SJSA1 (cell line): ENCODE results near the gene NR1I2. TPM values are rescaled to one million over a fixed set of nuclear protein-coding genes. Genes with fewer than 3 reads are reported as not detected.

Experiments used
- DNase-seq, 2 experiments: peaks; one replicate each; pipeline ENCODE4 v3.0.0-alpha.2; 2015 to 2020; ENCODE audit warnings: low spot score in 2 of 2, low read depth in 1 of 2
- H3K27ac ChIP-seq: fragments of 250-450 bp; sonication (Bioruptor Pico); 2 replicates; pipeline ENCODE4 v1.5.1; 2020; ENCODE audit warnings: mild to moderate bottlenecking, moderate library complexity
- H3K27me3 ChIP-seq: fragments of 250-450 bp; sonication (Bioruptor Pico); replicated peaks from 2 replicates; pipeline ENCODE4 v1.5.1; 2020; ENCODE audit warnings: mild to moderate bottlenecking, moderate library complexity
- H3K36me3 ChIP-seq: fragments of 250-450 bp; sonication (Bioruptor Pico); 2 replicates; pipeline ENCODE4 v1.5.1; 2020; ENCODE audit warnings: mild to moderate bottlenecking
- H3K4me1 ChIP-seq: fragments of 250-450 bp; sonication (Bioruptor Pico); replicated peaks from 2 replicates; pipeline ENCODE4 v1.6.1; 2021; ENCODE audit warnings: mild to moderate bottlenecking
- H3K4me3 ChIP-seq: fragments of 250-450 bp; sonication (Bioruptor Pico); 2 replicates; pipeline ENCODE4 v1.5.1; 2020; ENCODE audit warnings: mild to moderate bottlenecking
- H3K9me3 ChIP-seq: fragments of 250-450 bp; sonication (Bioruptor Pico); replicated peaks from 2 replicates; pipeline ENCODE4 v1.5.1; 2020; ENCODE audit warnings: mild to moderate bottlenecking
- total RNA-seq: library from RNA; depleted of rRNA; stranded (reverse); fragments of >200 nt; shearing (Covaris generic); gene quantifications from 2 replicates; pipeline ENCODE4 v1.2.3, GENCODE V29; 2014

The NR1I2 gene
- total RNA-seq, 1 experiment from 2014 or later = 0.08 TPM

DNA sequence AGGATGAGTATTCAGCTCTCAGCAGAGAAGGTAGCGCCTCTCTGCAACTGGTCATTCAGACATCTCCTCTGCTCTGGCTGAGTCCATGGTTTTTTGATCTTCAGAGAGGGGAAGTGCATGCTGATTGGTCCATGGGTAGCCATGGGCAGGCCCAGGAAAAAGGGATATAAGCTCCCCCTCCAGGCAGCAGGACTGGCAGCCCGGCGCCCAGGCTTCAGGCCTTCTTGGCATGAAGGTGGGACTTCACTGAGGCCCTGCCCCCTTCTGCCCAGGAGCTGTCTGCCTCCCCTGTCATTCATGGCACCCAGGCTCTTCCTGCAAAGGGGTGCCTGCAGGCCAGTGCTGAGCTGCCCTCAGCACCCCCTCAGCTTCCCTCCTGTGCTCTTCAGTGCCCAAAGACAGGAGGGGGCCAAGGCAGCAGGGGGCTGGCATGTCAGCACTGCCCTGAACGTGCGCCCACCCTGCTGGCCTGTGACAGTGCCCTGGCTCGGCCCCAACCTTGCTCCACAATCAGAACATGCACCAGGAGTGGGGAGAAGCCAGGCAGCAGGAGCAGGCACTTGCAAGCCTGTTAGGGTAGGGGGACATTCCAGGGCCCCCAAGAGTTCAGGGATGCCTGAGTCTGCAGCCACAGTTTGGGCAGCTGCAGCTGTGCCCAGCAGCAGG, 13.8 kb upstream of the NR1I2 start:
- DNase-seq = no peak
- H3K4me1 ChIP-seq = peaks cover 11% of the 10 kb centered on the region
- no peaks in the 10 kb centered on the region; the same call in 1 of the 2 replicates for H3K9me3 ChIP-seq
- no peak overlapping the region for H3K27ac ChIP-seq
- H3K27me3 ChIP-seq = no peaks in the 10 kb centered on the region
- H3K4me3 ChIP-seq = no peak overlapping the region
- no peaks in the 10 kb centered on the region for H3K36me3 ChIP-seq

- peaks cover 5% of the 10 kb centered on the region; the same call in 1 of the 2 replicates for H3K4me1 ChIP-seq
- DNase-seq = no peak
- H3K4me3 ChIP-seq = no peak overlapping the region
- H3K27ac ChIP-seq = no peak overlapping the region
- H3K9me3 ChIP-seq = no peaks in the 10 kb centered on the region; the same call in 1 of the 2 replicates
- H3K27me3 ChIP-seq = no peaks in the 10 kb centered on the region
- no peaks in the 10 kb centered on the region for H3K36me3 ChIP-seq
Measured at GRCh38 chr3:119768668-119769393, 13.1 kb upstream of the NR1I2 start.

GRCh38 chr3:119769394-119770149, 12.3 kb upstream of the NR1I2 start:
- Histone ChIP-seq H3K27ac (no peak overlapping the region), H3K9me3 (no peaks in the 10 kb centered on the region; the same call in 1 of the 2 replicates), H3K36me3 (no peaks in the 10 kb centered on the region), H3K4me1 (peaks cover 5% of the 10 kb centered on the region; the same call in 1 of the 2 replicates), H3K4me3 (no peak overlapping the region), H3K27me3 (no peaks in the 10 kb centered on the region)
- DNase-seq = no peak

DNA sequence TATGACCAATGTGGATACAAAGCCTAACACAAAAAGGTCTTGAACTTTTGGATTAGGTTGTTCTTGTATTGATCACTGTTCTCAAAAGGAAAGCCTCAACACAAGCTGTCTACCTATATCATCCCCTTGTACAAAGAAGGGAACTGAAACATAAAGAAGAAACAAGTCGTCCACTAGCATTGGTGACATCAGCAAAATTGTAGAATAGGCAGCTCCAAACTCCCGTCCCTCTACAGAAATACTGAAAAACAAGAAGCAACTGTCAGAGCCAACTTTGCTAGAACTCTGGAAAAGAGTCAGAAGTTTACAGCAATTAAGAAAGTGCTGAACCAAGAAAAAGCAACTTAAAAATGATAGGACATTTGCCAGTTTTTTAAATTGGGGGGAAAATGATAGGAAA, 7.5 kb upstream of the NR1I2 start:
- Histone ChIP-seq H3K9me3 (peaks cover 3% of the 10 kb centered on the region; the same call in 1 of the 2 replicates), H3K27me3 (no peaks in the 10 kb centered on the region), H3K4me1 (no peaks in the 10 kb centered on the region; the same call in 1 of the 2 replicates), H3K27ac (no peak overlapping the region), H3K36me3 (no peaks in the 10 kb centered on the region), H3K4me3 (no peak overlapping the region)
- no peak for DNase-seq

GRCh38 chr3:119776304-119776703, 5.6 kb upstream of the NR1I2 start:
- Histone ChIP-seq H3K27me3 (no peaks in the 10 kb centered on the region), H3K9me3 (peaks cover 3% of the 10 kb centered on the region; the same call in 1 of the 2 replicates), H3K36me3 (no peaks in the 10 kb centered on the region), H3K4me1 (no peaks in the 10 kb centered on the region), H3K4me3 (no peak overlapping the region), H3K27ac (no peak overlapping the region)
- DNase-seq = no peak

- peaks cover 3% of the 10 kb centered on the region; the same call in 1 of the 2 replicates for H3K9me3 ChIP-seq
- no peaks in the 10 kb centered on the region for H3K27me3 ChIP-seq
- no peak overlapping the region for H3K27ac ChIP-seq
- no peaks in the 10 kb centered on the region for H3K36me3 ChIP-seq
- no peaks in the 10 kb centered on the region for H3K4me1 ChIP-seq
- no peak overlapping the region for H3K4me3 ChIP-seq
- DNase-seq = no peak
Measured at GRCh38 chr3:119778176-119778575, 3.7 kb upstream of the NR1I2 start.

DNA sequence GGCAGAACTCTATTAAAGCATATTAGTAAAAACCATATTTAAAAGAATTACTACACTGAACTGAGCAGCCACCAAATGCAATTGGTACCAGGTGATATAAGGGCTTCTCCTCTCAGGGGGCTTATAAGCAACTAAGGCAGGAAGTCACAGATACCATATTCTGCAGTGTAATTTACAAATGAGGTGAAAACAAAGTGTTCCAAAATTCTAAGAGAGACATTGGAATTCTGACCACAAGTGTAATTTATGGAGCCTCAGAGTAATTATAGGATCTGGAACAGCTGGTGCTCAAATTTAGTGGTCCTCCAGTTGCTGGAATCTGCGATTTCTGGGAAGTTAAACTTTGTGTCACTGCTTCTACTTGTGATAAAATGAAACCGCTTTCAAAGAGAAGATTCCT, 3.1 kb upstream of the NR1I2 start:
- H3K27ac ChIP-seq = no peak overlapping the region
- no peaks in the 10 kb centered on the region for H3K36me3 ChIP-seq
- DNase-seq = no peak
- H3K27me3 ChIP-seq = no peaks in the 10 kb centered on the region
- H3K9me3 ChIP-seq = peaks cover 3% of the 10 kb centered on the region; the same call in 1 of the 2 replicates
- no peak overlapping the region for H3K4me3 ChIP-seq
- H3K4me1 ChIP-seq = no peaks in the 10 kb centered on the region

DNA sequence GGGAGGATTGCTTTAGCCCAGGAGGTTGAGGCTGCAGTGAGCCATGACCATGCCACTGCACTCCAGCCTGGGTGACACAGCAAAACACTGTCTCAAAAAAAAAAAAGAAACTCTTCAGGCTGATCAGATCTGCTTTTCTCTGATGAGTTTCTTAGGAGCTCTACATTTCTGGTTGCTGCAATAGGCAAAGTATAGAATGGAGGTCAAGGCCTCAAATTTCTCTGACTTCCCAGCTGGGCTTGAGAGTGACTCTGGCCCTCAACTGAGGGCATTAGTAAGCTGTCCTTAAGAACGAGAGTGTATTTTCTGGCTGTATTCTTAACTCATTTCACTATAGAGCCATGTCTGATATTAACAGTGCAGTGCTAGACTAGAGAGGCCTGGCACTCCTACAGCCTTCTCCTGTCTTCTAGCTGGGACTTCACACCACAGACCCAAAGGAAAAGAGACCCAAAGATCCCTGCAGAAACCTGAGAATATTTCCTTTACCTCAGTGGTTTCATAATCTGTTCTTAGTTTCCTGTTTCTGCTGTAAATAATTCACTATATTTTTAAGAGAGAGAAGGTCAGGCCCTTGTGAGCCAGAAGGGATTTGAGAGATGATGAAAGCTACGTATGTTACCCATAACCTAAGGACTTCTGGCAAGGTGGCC, 2.0 kb upstream of the NR1I2 start:
- Histone ChIP-seq H3K4me3 (no peak overlapping the region), H3K27ac (no peak overlapping the region), H3K27me3 (no peaks in the 10 kb centered on the region), H3K4me1 (no peaks in the 10 kb centered on the region), H3K9me3 (peaks cover 3% of the 10 kb centered on the region; the same call in 1 of the 2 replicates), H3K36me3 (no peaks in the 10 kb centered on the region)
- DNase-seq = no peak

- H3K27ac ChIP-seq = no peak overlapping the region
- H3K4me3 ChIP-seq = no peak overlapping the region
- H3K36me3 ChIP-seq = no peaks in the 10 kb centered on the region
- no peaks in the 10 kb centered on the region for H3K4me1 ChIP-seq
- no peaks in the 10 kb centered on the region for H3K9me3 ChIP-seq
- no peaks in the 10 kb centered on the region for H3K27me3 ChIP-seq
- no peak for DNase-seq
Measured at GRCh38 chr3:119782460-119782859, 559 bp downstream of the NR1I2 start.

DNA sequence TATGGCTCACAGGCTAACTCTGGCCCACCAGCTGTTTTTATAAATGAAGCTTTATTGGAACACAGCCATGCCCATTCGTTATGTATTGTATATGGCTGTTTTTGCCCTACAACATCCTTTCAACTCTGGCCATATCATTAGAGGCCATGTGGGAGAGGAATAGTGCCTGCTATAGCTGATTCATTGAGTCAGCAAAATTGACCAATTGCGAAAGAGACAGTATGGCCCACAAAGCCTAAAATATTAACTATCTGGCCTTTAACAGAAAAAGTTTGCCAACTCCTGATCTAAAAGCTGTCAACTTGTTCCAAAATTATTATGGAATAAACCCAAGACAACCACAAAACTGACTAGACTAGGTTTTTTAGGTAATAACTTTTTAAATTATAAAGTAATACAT, 1.4 kb downstream of the NR1I2 start:
- Histone ChIP-seq H3K4me3 (no peak overlapping the region), H3K9me3 (no peaks in the 10 kb centered on the region), H3K36me3 (no peaks in the 10 kb centered on the region), H3K27ac (no peak overlapping the region), H3K4me1 (no peaks in the 10 kb centered on the region), H3K27me3 (no peaks in the 10 kb centered on the region)
- no peak for DNase-seq

GRCh38 chr3:119783883-119784282, 2.0 kb downstream of the NR1I2 start:
- H3K27me3 ChIP-seq = no peaks in the 10 kb centered on the region
- H3K27ac ChIP-seq = no peak overlapping the region
- H3K4me3 ChIP-seq = no peak overlapping the region
- no peaks in the 10 kb centered on the region for H3K36me3 ChIP-seq
- no peaks in the 10 kb centered on the region for H3K4me1 ChIP-seq
- no peak for DNase-seq
- H3K9me3 ChIP-seq = no peaks in the 10 kb centered on the region

GRCh38 chr3:119786409-119786808, 4.5 kb downstream of the NR1I2 start:
- DNase-seq = no peak
- Histone ChIP-seq H3K9me3 (no peaks in the 10 kb centered on the region), H3K4me3 (no peak overlapping the region), H3K27ac (no peak overlapping the region), H3K36me3 (no peaks in the 10 kb centered on the region), H3K4me1 (no peaks in the 10 kb centered on the region), H3K27me3 (no peaks in the 10 kb centered on the region)

GRCh38 chr3:119790369-119790768, 8.5 kb downstream of the NR1I2 start:
- no peaks in the 10 kb centered on the region for H3K27me3 ChIP-seq
- DNase-seq = no peak
- no peak overlapping the region for H3K27ac ChIP-seq
- H3K4me3 ChIP-seq = no peak overlapping the region
- H3K9me3 ChIP-seq = no peaks in the 10 kb centered on the region
- peaks cover 8% of the 10 kb centered on the region for H3K4me1 ChIP-seq
- no peaks in the 10 kb centered on the region for H3K36me3 ChIP-seq
